Stimulated activated effector memory CD8-positive, alpha-beta T cell treated with anti-CD3 and anti-CD28 coated beads, Interleukin-12 subunit alpha, Interleukin-12 subunit beta, amount 100 ng/mL, for 72 hours (primary cell): ENCODE measurements around the gene SMYD3.
A peak's percentile ranks its signal among the peaks of the same experiment; 100 is the strongest.

Source experiments
- ATAC-seq: fragments of 150-1000 bp; cut with Tn5 transposase; 2 replicates; pipeline ENCODE4 v1.10.0; 2021
- DNase-seq, 2 donors: peaks; one replicate each; pipeline ENCODE4 v3.0.0; 2021 to 2022; ENCODE audit warnings: low spot score in 2 of 2
- H3K27ac Mint-ChIP-seq: one replicate; pipeline ENCODE4 v1.8.0; 2022; ENCODE audit warnings: mild to moderate bottlenecking, mixed read lengths
- H3K36me3 Mint-ChIP-seq: one replicate; pipeline ENCODE4 v1.8.0; 2022; ENCODE audit warnings: mild to moderate bottlenecking, mixed read lengths
- H3K4me1 Mint-ChIP-seq: one replicate; pipeline ENCODE4 v1.8.0; 2022; ENCODE audit warnings: mixed read lengths
- H3K4me3 Mint-ChIP-seq: one replicate; pipeline ENCODE4 v1.8.0; 2022; ENCODE audit warnings: mild to moderate bottlenecking, mixed read lengths
- H3K9me3 Mint-ChIP-seq: one replicate; pipeline ENCODE4 v1.8.0; 2022; ENCODE audit warnings: mixed read lengths

The SMYD3 gene

GRCh38 chr1:246292571-246292970, 214.5 kb downstream of the SMYD3 start:
- Mint-ChIP-seq H3K4me1 (peaks cover 7% of the 10 kb centered on the region), H3K9me3 (no peaks in the 10 kb centered on the region), H3K36me3 (no peaks in the 10 kb centered on the region), H3K4me3 (no peak overlapping the region), H3K27ac (no peak overlapping the region)
- ATAC-seq (no peak), DNase-seq (no peak)

- H3K27ac Mint-ChIP-seq = no peak overlapping the region
- H3K9me3 Mint-ChIP-seq = no peaks in the 10 kb centered on the region
- DNase-seq (no peak), ATAC-seq (no peak)
- no peaks in the 10 kb centered on the region for H3K36me3 Mint-ChIP-seq
- H3K4me3 Mint-ChIP-seq = no peak overlapping the region
- peaks cover 7% of the 10 kb centered on the region for H3K4me1 Mint-ChIP-seq
Observed at GRCh38 chr1:246291127-246291526, 216.0 kb downstream of the SMYD3 start.

GRCh38 chr1:246283771-246284410, 223.2 kb downstream of the SMYD3 start:
- H3K27ac Mint-ChIP-seq = no peak overlapping the region
- H3K4me3 Mint-ChIP-seq = no peak overlapping the region
- DNase-seq (no peak), ATAC-seq (no peak)
- H3K36me3 Mint-ChIP-seq = no peaks in the 10 kb centered on the region
- no peaks in the 10 kb centered on the region for H3K4me1 Mint-ChIP-seq
- H3K9me3 Mint-ChIP-seq = no peaks in the 10 kb centered on the region

DNA sequence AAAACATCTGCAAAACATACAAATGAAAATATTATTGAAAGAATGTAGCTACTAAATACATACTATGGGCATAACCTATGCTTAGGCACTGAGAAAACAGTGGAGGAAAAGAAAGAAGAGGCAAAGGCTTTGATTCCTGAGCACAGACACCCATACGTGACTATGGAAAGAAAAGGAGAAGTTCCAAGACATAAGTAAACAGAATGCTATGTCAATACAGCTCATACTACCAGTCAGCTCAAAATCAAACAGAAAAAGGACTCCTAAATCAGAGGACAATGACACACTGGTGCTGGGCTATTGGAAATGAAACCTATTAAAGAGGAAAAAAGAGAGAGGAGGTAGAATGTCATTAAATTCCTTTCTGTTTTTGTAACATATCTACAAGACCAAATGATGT, 225.4 kb downstream of the SMYD3 start:
- ATAC-seq = no peak
- DNase-seq = no peak
- Mint-ChIP-seq H3K27ac (peak overlapping the region; percentile 36), H3K4me1 (no peaks in the 10 kb centered on the region), H3K9me3 (no peaks in the 10 kb centered on the region), H3K36me3 (no peaks in the 10 kb centered on the region), H3K4me3 (no peak overlapping the region)

DNA sequence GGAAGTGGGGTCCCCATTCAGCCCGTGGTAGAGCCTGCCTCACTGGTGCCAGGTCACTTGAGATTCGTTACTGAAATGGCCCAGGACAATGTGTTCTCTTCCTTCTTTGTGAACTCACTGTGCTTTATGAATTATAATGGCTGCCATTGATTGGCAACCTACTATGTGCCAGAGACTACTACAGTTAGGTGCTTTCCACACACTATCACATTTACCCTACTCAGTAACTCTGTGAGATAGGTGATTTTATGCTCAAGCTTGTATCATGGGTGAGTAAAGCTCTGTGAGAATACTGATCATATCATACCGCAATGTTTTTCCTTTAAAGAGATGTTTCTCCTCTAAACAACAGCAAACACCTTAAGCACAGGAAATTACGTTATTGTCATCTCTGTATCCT, 225.9 kb downstream of the SMYD3 start:
- H3K9me3 Mint-ChIP-seq = no peaks in the 10 kb centered on the region
- H3K4me1 Mint-ChIP-seq = no peaks in the 10 kb centered on the region
- DNase-seq (no peak), ATAC-seq (no peak)
- H3K4me3 Mint-ChIP-seq = no peak overlapping the region
- no peaks in the 10 kb centered on the region for H3K36me3 Mint-ChIP-seq
- peak overlapping the region; percentile 36 for H3K27ac Mint-ChIP-seq

DNA sequence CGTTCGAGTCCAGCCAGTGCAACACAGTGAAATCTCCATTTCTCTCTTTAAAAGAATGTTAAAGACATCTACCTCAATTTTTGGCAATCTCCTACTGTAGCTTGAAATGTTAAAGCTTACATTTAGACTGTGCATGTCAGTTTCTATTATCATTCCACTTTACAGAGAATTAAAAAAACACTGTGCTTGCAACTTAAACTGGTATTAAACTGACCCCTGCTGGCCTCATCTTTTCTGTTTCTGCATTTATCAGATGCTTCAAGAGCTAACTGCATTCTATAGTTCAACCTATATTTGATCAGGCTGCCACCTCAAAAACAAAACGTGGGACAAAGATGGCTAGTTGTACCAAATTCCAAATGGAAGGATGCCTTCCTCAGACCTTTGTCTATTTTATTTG, 226.5 kb downstream of the SMYD3 start:
- ATAC-seq (no peak), DNase-seq (no peak)
- no peak overlapping the region for H3K27ac Mint-ChIP-seq
- no peaks in the 10 kb centered on the region for H3K9me3 Mint-ChIP-seq
- no peak overlapping the region for H3K4me3 Mint-ChIP-seq
- H3K4me1 Mint-ChIP-seq = no peaks in the 10 kb centered on the region
- H3K36me3 Mint-ChIP-seq = no peaks in the 10 kb centered on the region

DNA sequence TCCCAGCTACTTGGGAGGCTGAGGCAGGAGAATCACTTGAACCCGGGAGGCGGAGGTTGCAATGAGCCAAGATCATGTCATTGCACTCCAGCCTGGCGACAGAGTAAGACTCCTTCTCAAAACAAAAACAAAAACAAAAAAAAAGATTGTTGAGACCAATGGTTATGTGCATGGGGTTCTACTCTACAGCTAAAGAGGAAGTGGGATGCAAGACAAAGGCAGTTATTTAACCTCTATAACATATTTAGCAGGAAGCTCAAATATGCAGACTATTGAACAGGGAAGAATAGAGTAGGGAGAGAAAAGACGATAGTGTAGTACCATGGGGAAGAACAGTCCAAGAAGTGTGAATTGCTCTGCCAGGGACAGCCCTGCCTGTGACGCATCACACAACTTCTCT, 227.7 kb downstream of the SMYD3 start:
- no peaks in the 10 kb centered on the region for H3K9me3 Mint-ChIP-seq
- H3K36me3 Mint-ChIP-seq = no peaks in the 10 kb centered on the region
- H3K27ac Mint-ChIP-seq = no peak overlapping the region
- no peaks in the 10 kb centered on the region for H3K4me1 Mint-ChIP-seq
- no peak for ATAC-seq
- DNase-seq = no peak
- no peak overlapping the region for H3K4me3 Mint-ChIP-seq

DNA sequence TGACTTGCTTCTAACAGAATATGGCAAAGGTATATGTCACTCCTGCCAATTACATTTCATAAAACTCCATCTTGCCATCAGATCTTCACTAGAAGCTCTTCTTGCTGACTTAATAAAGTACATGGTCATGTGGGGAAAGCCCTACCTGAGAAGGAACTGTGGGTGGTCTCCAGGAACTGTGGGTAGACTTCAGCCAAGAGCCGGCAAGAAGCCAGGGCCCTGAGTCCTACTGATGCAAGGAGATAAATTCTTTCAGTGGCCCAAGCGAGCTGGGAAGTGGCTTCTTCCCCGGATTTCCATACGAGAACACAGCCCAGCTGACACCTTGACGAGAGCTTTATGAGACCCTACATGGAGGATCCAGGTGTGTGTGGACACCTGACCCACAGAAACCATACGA, 228.7 kb downstream of the SMYD3 start:
- no peak for ATAC-seq
- Mint-ChIP-seq H3K27ac (no peak overlapping the region), H3K4me3 (no peak overlapping the region), H3K4me1 (no peaks in the 10 kb centered on the region), H3K9me3 (peaks cover 3% of the 10 kb centered on the region), H3K36me3 (no peaks in the 10 kb centered on the region)
- no peak for DNase-seq

DNA sequence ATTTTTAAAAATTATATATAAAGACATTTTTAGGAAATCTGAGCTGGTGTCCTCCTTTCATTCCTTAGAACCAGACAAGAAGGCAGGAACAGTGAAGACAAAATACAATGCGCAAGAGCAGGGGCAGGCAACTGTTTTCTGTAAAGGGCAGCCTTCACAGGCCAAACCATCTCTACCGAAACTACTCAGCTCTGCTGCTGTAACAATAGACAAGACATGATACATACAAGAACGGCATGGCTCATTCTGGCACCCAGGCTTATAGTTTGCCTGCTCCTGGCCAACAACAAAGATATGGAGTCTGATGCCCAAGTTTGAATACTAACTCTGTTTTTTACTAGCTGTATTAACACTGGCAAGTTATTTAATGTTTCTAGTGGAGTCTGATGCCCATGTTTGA, 232.0 kb downstream of the SMYD3 start:
- Mint-ChIP-seq H3K9me3 (peaks cover 3% of the 10 kb centered on the region), H3K4me1 (no peaks in the 10 kb centered on the region), H3K36me3 (no peaks in the 10 kb centered on the region), H3K27ac (no peak overlapping the region), H3K4me3 (no peak overlapping the region)
- DNase-seq (no peak), ATAC-seq (no peak)

GRCh38 chr1:246274186-246274585, 232.9 kb downstream of the SMYD3 start:
- no peak overlapping the region for H3K4me3 Mint-ChIP-seq
- no peak for DNase-seq
- H3K36me3 Mint-ChIP-seq = no peaks in the 10 kb centered on the region
- peaks cover 3% of the 10 kb centered on the region for H3K9me3 Mint-ChIP-seq
- no peak overlapping the region for H3K27ac Mint-ChIP-seq
- ATAC-seq = no peak
- H3K4me1 Mint-ChIP-seq = no peaks in the 10 kb centered on the region

DNA sequence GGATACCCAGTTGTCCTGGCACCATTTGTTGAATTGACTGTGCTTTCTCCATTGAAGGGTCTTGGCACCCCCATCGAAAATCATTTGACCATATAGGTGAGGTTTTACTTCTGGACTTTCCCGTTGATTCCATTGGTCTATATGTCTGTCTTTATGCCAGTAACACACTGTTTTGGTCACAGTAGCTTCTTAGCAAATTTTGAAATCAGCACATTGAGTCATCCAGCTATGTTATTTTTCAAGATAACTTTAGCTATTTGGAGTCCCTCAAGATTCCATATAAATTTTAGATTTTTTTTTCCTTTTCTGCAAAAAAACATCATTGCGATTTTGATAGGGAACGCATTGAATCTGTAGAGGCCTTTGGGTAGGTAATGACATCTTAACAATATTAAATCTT, 235.6 kb downstream of the SMYD3 start:
- Mint-ChIP-seq H3K36me3 (no peaks in the 10 kb centered on the region), H3K27ac (no peak overlapping the region), H3K4me1 (no peaks in the 10 kb centered on the region), H3K9me3 (peaks cover 3% of the 10 kb centered on the region), H3K4me3 (no peak overlapping the region)
- ATAC-seq = no peak
- DNase-seq = no peak

GRCh38 chr1:246270236-246270635, 236.8 kb downstream of the SMYD3 start:
- H3K9me3 Mint-ChIP-seq = peaks cover 3% of the 10 kb centered on the region
- ATAC-seq (no peak), DNase-seq (no peak)
- no peaks in the 10 kb centered on the region for H3K4me1 Mint-ChIP-seq
- H3K27ac Mint-ChIP-seq = no peak overlapping the region
- H3K4me3 Mint-ChIP-seq = no peak overlapping the region
- H3K36me3 Mint-ChIP-seq = no peaks in the 10 kb centered on the region

GRCh38 chr1:246269466-246269865, 237.6 kb downstream of the SMYD3 start:
- Mint-ChIP-seq H3K36me3 (no peaks in the 10 kb centered on the region), H3K4me1 (no peaks in the 10 kb centered on the region), H3K27ac (no peak overlapping the region), H3K4me3 (no peak overlapping the region), H3K9me3 (peaks cover 3% of the 10 kb centered on the region)
- DNase-seq (no peak), ATAC-seq (no peak)

- H3K4me3 Mint-ChIP-seq = no peak overlapping the region
- no peak overlapping the region for H3K27ac Mint-ChIP-seq
- no peaks in the 10 kb centered on the region for H3K9me3 Mint-ChIP-seq
- no peaks in the 10 kb centered on the region for H3K36me3 Mint-ChIP-seq
- DNase-seq (no peak), ATAC-seq (no peak)
- H3K4me1 Mint-ChIP-seq = no peaks in the 10 kb centered on the region
Observed at GRCh38 chr1:246267896-246268295, 239.2 kb downstream of the SMYD3 start.

DNA sequence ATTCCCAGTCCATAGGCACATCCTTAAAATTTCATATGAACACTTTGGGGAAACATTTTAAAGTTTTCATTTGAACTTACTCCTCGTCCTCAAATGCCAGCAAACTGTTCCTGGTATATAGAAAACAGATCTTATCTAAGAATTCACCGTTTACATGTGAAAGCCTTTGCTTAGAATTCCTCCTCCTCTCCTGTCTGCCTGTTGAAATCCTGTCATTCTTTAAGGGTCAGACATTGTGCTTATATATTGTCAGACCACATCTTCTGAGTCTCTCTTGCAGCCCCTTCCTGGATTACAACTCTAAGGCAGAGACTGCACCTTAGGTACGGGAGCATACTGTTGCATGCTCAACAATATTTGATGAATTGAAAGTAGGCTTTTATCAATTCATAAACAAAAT, 239.7 kb downstream of the SMYD3 start:
- no peaks in the 10 kb centered on the region for H3K9me3 Mint-ChIP-seq
- no peak for DNase-seq
- H3K4me3 Mint-ChIP-seq = no peak overlapping the region
- ATAC-seq = no peak
- no peak overlapping the region for H3K27ac Mint-ChIP-seq
- H3K4me1 Mint-ChIP-seq = no peaks in the 10 kb centered on the region
- H3K36me3 Mint-ChIP-seq = no peaks in the 10 kb centered on the region

DNA sequence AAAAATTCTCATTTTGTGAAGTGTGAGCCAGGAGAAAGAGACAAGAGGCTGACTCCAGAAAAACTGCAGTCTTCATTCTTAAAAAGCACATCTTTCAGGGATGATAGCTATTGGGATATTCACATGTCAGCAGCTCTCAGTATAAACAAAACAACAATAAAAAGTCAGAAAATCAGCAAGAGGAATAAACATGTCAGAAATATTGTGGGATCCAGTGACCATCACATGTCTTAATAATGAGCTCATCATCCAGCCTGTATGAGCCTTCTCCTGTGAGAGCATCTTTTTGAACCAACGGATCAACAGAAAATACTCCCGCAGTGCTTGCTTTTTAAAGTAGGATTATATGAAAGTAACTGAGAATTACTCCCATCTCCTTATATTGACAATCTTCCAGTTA, 241.6 kb downstream of the SMYD3 start:
- H3K27ac Mint-ChIP-seq = no peak overlapping the region

GRCh38 chr1:246262281-246262680, 244.8 kb downstream of the SMYD3 start:
- Mint-ChIP-seq H3K36me3 (no peaks in the 10 kb centered on the region), H3K9me3 (peaks cover 10% of the 10 kb centered on the region), H3K4me3 (no peak overlapping the region), H3K27ac (no peak overlapping the region), H3K4me1 (no peaks in the 10 kb centered on the region)
- DNase-seq (no peak), ATAC-seq (no peak)

More for the DNA sequence above, 241.6 kb downstream of the SMYD3 start:
- Mint-ChIP-seq H3K36me3 (no peaks in the 10 kb centered on the region), H3K4me3 (no peak overlapping the region), H3K4me1 (no peaks in the 10 kb centered on the region), H3K9me3 (no peaks in the 10 kb centered on the region)
- no peak for ATAC-seq
- DNase-seq = no peak
